T47D (cell line): ENCODE results near the gene ADAMTS20.

Experiments used
- DNase-seq, 2 experiments: peaks; one replicate each; pipeline versions ENCODE4 v3.0.0 to v3.0.0-alpha.2; 2011 to 2012; ENCODE audit warnings: low read depth in 1 of 2, low spot score in 1 of 2
- JUND ChIP-seq: IDR thresholded peaks from 2 replicates; pipeline ENCODE4 v1.6.1; 2012; ENCODE audit warnings: low read depth
- in situ Hi-C: cut with HindIII; loops from 2 replicates; pipeline ENCODE4 v1.10.0; 2016; ENCODE audit warnings: low sequenced_read_pairs, low pct_unique_long_range_greater_than_20kb

Gene ADAMTS20, protein sequence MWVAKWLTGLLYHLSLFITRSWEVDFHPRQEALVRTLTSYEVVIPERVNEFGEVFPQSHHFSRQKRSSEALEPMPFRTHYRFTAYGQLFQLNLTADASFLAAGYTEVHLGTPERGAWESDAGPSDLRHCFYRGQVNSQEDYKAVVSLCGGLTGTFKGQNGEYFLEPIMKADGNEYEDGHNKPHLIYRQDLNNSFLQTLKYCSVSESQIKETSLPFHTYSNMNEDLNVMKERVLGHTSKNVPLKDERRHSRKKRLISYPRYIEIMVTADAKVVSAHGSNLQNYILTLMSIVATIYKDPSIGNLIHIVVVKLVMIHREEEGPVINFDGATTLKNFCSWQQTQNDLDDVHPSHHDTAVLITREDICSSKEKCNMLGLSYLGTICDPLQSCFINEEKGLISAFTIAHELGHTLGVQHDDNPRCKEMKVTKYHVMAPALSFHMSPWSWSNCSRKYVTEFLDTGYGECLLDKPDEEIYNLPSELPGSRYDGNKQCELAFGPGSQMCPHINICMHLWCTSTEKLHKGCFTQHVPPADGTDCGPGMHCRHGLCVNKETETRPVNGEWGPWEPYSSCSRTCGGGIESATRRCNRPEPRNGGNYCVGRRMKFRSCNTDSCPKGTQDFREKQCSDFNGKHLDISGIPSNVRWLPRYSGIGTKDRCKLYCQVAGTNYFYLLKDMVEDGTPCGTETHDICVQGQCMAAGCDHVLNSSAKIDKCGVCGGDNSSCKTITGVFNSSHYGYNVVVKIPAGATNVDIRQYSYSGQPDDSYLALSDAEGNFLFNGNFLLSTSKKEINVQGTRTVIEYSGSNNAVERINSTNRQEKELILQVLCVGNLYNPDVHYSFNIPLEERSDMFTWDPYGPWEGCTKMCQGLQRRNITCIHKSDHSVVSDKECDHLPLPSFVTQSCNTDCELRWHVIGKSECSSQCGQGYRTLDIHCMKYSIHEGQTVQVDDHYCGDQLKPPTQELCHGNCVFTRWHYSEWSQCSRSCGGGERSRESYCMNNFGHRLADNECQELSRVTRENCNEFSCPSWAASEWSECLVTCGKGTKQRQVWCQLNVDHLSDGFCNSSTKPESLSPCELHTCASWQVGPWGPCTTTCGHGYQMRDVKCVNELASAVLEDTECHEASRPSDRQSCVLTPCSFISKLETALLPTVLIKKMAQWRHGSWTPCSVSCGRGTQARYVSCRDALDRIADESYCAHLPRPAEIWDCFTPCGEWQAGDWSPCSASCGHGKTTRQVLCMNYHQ (N-terminal part only)

DNA sequence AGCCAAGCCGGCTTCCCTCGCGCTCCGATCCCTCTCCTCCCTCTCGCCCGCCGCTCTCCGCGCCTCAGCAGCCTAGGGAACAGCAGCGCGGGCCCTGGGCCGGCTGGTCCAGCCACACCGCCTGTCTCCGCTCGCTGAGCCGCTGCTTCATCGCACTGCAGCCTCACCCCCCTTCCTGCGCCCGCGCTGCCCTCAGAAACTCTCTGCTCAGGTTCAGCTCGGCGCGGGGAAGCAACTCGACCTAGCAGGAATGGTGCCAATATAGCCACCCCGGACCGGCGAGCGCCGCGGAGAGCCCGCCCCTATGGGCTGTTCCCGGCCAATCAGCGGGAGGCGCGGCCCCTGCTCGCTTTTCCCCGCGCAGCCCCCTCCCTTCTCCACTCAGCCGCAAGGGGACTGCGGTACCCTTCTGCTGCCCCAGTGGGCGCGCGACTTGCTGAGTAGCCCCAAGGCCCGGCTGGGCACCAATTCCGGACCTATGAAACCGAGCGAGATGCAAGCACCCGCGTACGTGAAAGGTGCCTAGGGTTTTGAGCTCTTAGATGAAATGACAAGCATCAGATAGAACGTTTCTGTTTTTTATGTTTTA lies at the start of gene ADAMTS20:
Gene ADAMTS20, minus strand, starts transcription at position 233 of the 589 bp plus-strand sequence. CDS start 282 bp downstream, outside the sequence.
- no peak for DNase-seq
- no peak for TF ChIP-seq JUND
- in situ Hi-C loops = no loop called here

GRCh38 chr12:43599708-43600107 lies 47.7 kb upstream of the ADAMTS20 start:
- in situ Hi-C loops = no loop called here
- no peak for DNase-seq
- no peak for TF ChIP-seq JUND

- no peak for TF ChIP-seq JUND
- in situ Hi-C loops = no loop called here
- no peak for DNase-seq
Observed at GRCh38 chr12:43599066-43599465, 47.1 kb upstream of the ADAMTS20 start.

GRCh38 chr12:43590307-43590706 lies 38.3 kb upstream of the ADAMTS20 start:
- no peak for TF ChIP-seq JUND
- DNase-seq = no peak
- in situ Hi-C loops = no loop called here

DNA sequence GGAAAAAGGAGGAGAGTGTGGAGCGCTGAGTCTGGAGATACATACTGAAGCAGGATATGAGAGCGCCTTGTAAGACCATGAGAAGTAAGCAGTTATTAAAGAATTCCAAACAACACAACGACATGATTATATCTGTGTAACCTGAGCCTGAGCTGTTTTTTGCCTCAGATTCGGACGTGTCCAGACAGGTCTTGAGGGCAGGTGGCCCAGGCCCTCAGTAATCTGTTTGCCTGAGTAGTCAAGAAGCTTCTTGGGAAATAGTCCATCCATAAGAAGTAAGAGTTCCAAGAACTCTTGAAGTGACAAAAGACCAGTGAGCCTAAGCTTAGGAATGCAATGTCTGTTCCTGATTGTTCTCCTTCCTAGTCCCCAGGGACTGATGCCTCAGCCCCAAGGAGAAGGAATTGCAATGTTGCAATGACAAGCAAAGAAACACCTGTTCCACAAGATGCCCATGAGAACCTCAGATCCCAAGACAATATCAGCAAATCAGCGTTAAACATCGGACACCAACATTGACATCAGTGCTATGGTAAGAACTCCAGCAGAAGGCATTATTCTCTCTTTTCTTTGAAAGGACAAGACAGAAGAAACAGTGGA lies 34.7 kb upstream of the ADAMTS20 start:
- no peak for TF ChIP-seq JUND
- peak in 1 of 2 experiments; percentile 75 for DNase-seq
- in situ Hi-C loops = no loop called here

DNA sequence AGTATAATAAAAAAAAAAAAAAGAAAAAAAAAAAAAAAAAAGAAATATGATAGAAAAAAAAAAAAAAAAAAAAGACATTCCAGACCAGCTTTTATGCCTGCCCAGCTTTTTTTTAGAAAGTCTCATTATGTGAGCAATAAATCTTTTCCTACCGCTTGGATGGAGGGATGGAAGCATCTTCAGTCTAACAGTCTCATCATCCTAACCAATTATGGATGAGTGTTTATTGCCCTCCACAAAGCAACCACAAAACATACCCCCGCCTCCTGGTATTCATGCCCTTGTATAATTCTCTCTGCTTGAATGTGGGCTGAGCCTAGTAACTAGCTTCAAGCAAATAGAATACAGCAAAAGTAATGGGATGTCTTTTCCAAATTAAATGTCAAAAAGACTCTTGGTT lies 33.7 kb upstream of the ADAMTS20 start:
- DNase-seq = no peak
- TF ChIP-seq JUND = no peak
- in situ Hi-C loops = no loop called here

GRCh38 chr12:43580601-43581000 lies 28.6 kb upstream of the ADAMTS20 start:
- in situ Hi-C loops = no loop called here
- no peak for TF ChIP-seq JUND
- DNase-seq = no peak

DNA sequence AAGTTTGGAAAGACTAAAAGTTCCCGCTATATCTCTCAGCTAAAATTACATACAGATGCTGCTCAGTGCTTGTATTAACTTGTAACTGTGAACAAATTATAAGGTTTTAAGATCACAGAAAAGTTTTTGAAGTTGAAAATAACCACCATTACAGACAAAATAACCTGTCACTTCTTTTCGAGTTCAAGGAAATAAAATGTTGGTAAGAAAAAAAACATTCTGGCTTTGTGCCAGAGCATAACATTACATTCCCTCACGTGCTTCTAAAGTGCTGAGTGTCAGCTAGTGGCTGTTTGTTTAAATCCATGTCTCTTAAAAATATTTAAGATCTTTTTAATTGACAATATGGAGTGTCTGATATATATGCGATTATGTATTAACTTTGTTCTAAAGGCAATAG lies 27.2 kb upstream of the ADAMTS20 start:
- TF ChIP-seq JUND = no peak
- peak in 1 of 2 experiments; percentile 46 for DNase-seq

DNA sequence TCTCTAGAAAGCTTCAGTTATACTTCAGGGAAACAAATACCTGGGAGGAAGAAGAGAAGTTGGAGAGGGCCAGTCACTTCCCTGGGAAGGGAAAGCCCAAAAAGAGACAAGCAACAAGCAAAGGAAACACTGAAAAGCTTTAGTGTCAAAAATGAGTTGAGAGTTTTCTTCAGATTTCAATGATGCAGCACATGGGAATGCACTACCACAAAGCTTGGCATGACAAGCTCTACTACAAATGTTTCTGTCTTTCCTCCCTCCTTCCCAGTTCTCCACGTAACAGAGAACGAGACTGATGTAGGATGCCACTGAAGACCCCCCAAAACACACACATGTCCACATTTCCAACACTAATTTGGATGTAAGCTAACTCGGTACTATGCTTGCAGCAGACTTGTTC lies 26.8 kb upstream of the ADAMTS20 start:
- in situ Hi-C loops = no loop called here
- no peak for DNase-seq
- TF ChIP-seq JUND = no peak

More for the DNA sequence above, 27.2 kb upstream of the ADAMTS20 start:
- in situ Hi-C loops = no loop called here

DNA sequence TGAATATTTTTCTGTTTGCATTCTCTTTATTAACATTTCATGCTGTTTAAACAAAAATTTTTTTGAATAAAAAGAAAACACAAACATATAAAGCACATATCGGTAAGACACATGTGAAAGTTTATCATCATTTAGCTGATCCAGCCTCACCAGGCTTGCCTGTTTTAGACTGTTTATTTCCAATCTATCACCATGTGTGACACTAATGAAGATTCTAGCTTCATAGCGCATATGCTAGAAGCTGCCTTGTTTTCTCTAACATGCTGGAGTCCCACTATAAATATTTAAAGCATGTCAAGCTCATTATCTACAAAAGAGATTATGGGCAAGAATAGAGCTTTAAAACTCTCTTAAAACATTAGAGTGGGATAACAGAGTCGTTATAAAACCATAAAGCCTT lies 25.4 kb upstream of the ADAMTS20 start:
- in situ Hi-C loops = no loop called here
- TF ChIP-seq JUND = no peak
- no peak for DNase-seq

DNA sequence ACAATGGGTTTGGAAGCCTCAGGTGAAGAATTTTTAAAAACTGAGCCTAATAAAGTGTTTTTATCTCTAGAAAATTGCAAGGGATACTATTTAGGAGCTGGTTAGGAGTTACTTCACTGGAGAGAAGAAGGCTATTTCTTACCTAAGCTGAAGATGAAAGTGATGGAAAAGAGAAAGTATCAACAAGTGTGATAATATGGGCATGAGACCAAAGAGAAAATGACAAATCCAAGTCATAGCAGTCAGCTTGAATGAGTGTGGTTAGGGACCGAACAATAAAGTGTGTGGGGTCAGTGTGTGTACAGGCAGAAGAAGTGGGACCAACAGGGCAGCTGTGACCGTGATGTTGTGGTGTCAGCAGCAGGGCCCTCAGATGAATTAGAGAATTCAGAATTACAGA lies 24.2 kb upstream of the ADAMTS20 start:
- DNase-seq = no peak
- no peak for TF ChIP-seq JUND
- in situ Hi-C loops = no loop called here

DNA sequence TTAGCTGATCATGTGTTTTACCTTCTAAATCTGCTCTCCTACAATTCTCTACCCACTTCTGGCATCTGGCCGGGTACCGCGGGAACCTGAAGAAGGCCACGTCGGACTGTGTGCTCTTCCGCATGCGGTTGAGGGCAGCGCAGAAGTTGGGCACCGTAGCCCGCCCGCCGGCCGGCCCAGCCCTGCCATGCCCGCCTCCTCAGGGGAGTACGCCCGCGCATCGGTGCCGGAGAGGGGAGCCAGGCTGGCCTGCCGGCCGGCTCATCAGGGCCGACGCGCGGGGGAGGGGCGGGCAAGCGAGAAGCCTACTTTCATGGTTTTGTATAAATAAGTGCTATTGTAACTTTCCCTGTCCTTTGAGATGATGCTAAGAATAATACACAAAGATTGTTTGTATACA lies 19.9 kb upstream of the ADAMTS20 start:
- no peak for DNase-seq
- in situ Hi-C loops = no loop called here
- TF ChIP-seq JUND = no peak
